Rectal smooth muscle tissue (tissue), 1 donor: Measurements from ENCODE around the gene MMRN2.
"Not testable (repeated sequence)": the region's sequence is repeated elsewhere in the genome, so short reads cannot be mapped to it uniquely, and the experiment has no call there.

Experiments used
- H3K27ac ChIP-seq: one replicate; pipeline ENCODE4 v1.7.0; 2013; ENCODE audit warnings: low read depth, low read length, inconsistent platforms
- H3K27me3 ChIP-seq: one replicate; pipeline ENCODE4 v1.7.0; 2013; ENCODE audit warnings: low read length; ENCODE audit not compliant: control insufficient read depth, insufficient read depth
- H3K36me3 ChIP-seq: one replicate; pipeline ENCODE4 v1.7.0; 2013; ENCODE audit warnings: low read length; ENCODE audit not compliant: control insufficient read depth, insufficient read depth
- H3K4me1 ChIP-seq: one replicate; pipeline ENCODE4 v1.7.0; 2013; ENCODE audit warnings: low read length; ENCODE audit not compliant: control insufficient read depth, insufficient read depth
- H3K4me3 ChIP-seq: one replicate; pipeline ENCODE4 v1.7.0; 2013; ENCODE audit warnings: low read length
- H3K9ac ChIP-seq: one replicate; pipeline ENCODE4 v1.7.0; 2013; ENCODE audit warnings: low read length

The MMRN2 gene

DNA sequence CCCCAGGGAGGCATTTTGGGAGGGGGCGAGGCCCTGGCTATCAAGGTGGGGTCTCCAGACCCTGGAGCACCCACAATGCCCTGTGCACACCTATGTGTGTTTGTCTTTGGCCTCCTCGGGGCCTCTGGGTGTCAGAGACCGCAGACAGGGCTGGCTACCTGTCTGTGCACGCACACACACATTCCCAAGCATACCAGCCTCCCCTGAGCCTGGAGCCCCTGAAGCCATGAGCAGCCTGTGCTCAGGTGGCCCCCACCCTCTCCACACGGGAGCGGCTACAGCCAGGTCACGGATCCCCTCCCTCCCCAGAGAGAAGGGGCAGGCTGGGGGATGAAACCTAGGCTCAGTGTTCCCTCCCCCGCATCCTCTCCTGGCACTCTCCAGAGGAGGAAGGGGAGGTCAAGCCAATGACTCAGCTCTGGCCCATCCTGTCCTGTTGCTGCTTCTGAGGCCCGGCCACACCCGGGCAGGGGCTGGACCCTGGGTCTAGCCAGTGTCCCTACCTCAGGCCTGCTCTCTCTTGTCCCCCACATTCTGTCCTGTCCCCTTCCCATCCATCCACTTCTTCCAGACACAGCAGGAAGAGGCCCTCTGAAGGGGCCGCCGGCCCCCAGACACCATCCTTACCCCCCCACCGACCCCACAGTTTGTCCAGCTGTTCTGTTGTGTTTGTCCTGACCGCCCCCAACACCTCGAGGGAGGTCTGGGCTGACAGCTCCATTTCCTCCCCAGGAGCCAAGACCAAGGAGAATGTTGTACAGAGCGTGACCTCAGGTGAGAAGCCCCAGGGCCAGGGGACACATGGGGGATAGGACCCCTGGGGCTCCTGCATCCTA lies 1.7 kb upstream of the MMRN2 start:
- Histone ChIP-seq H3K9ac (no peak overlapping the region), H3K4me1 (no peaks in the 10 kb centered on the region)

GRCh38 chr10:86958116-86958900 lies 893 bp upstream of the MMRN2 start, which contains the start of gene SNCG:
Gene SNCG (plus strand): TSS chr10:86958599. CDS start chr10:86958698, 99 bp downstream.
- Histone ChIP-seq H3K36me3 (no peaks in the 10 kb centered on the region), H3K9ac (no peak within 1 kb of the TSS), H3K27ac (peak within 1 kb of the TSS; percentile 11), H3K4me3 (no peak within 1 kb of the TSS), H3K27me3 (no peaks in the 10 kb centered on the region), H3K4me1 (no peaks in the 10 kb centered on the region)

More for the DNA sequence above, 1.7 kb upstream of the MMRN2 start:
- Histone ChIP-seq H3K36me3 (no peaks in the 10 kb centered on the region), H3K4me3 (no peak overlapping the region), H3K27ac (no peak overlapping the region), H3K27me3 (no peaks in the 10 kb centered on the region)

DNA sequence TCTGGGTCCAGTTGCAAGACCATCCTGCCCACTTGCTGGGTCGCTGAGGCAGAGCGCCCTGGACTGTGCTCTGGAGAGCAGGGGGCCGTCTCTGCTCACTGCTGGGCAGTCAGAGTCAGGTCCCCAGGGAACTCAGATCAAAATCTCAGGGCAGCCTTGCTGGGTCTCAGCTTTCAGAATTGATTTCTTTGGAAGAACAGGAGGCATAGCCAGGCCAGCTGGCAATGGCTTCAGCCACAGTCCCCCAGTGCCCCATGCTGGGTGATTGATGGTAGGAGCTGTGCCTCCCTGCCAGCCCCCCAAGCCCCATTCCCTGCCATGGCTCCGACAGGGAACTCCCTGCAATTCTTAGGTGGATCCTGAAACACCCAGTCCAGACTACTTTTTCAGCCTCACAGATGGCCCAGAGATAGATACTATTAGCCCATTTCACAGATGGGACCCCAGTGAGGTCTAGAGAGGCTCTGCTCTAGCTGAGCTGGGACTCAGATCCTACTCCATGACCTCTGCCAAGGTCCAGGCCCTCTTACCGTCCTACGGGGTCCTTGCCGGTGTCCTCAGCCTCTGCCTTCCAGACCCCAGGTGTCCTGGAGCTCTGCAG lies 467 bp downstream of the MMRN2 start:
- Histone ChIP-seq H3K27ac (no peak overlapping the region), H3K27me3 (no peaks in the 10 kb centered on the region), H3K4me1 (no peaks in the 10 kb centered on the region), H3K36me3 (no peaks in the 10 kb centered on the region), H3K4me3 (no peak overlapping the region), H3K9ac (no peak overlapping the region)

DNA sequence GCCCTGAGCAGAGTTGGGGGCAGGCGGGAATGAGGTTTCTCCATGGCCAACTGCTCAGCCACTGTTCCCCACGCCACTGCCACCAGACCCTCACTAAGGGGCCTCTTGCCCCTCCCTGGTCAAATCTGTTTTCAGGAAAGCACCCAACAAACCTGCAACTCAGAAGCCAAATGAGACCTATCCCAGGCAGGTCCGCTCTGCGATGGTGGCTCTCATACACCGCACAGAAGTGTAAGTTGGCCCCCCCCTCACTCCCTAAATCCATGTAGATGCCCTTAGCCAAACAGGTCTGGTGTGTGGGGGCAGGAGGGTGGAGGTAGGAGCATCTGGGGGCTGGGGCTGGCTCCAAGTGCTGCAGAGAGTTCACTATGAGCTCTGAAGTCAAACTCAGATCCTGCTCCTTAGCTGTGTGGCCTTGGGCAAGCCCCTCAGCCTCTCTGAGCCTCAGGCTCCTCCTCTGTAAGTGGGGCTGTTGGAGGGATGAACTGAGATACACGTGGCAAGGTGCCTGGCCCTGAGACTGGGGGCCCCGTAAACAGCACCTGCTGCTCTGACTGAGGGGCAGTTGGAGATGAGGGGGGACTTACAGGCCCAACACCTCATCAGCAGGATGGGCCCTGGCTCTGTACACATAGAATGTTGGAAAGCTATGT lies 1.1 kb downstream of the MMRN2 start:
- H3K4me1 ChIP-seq = no peaks in the 10 kb centered on the region
- H3K36me3 ChIP-seq = no peaks in the 10 kb centered on the region
- no peak overlapping the region for H3K9ac ChIP-seq
- no peak overlapping the region for H3K4me3 ChIP-seq
- H3K27me3 ChIP-seq = no peaks in the 10 kb centered on the region
- H3K27ac ChIP-seq = peak overlapping the region; percentile 21

DNA sequence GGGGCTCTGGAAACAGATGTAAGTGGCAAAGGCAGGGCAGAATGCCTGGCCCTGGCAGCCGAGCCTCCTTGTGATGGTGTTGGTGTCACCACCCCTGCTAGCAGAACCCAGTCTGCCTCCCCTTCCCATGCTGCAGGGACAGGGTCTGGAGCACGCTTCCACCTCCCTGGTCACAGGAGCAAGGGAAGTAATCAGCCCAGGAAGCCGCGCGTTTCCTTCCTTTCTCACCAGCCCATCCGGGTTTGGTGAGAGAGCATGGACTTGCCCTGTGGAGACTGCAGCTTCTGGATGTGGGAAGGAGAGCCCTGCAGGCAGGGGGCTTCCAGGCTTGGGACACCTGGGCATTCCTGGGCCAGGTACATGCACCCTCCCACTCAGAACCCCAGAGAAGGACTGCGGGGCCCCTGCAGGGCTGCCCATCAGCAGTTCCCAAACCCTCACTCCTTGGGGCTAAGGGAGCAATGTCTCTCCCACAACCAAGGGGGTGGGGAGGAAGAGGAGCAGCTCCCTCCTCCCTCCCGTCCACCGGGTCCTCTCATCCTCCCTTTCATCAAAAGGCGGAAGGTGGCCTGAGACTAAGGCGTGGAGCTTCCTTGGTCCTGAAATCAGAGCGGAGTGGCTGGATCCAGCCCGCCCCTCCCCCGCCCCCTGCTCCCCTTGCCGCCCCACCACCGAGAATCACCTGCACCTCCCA lies 1.8 kb downstream of the MMRN2 start:
- Histone ChIP-seq H3K4me1 (no peaks in the 10 kb centered on the region), H3K27me3 (no peaks in the 10 kb centered on the region), H3K36me3 (no peaks in the 10 kb centered on the region), H3K27ac (no peak overlapping the region), H3K9ac (no peak overlapping the region), H3K4me3 (no peak overlapping the region)

DNA sequence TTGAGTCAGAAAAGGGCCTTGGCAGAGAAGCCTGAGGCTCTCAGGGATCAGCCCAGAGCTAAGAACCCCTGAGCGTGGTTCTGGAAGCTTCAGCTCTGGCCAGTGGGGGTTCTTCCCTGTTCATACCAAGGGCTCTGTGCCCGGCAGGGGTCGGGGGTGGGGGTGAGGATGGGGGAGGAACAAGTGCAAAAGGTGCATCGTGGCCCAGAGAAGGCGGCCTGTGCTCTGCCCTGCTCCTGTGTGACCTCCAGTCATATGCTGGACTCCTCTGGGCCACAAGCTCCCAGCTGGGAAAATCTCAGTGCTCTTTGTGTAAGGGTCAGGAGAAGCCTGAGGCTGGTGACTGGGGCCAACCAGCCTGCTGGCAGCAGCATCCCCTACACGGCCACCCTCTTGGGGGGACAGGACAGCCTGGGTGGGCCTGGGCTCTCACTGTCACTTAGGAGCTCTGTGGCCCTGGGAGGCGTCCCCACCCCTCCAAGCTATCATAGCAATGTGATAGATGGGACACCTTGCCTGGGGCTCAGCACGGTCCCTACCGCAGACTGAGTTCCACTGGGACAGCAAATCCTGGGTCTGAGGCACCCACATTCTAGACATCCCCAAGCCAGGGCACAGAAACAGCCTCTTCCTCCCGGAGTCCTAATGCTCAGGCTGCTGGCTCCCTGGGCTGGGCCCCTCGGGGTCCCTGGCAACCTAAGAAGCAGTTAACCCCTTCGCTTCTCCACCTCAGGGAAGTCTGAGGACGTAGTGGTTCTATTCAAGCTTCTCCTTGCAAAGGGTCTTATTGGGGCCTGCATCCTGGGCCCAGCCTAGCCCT lies 2.5 kb downstream of the MMRN2 start:
- H3K4me1 ChIP-seq = no peaks in the 10 kb centered on the region
- no peaks in the 10 kb centered on the region for H3K27me3 ChIP-seq
- H3K4me3 ChIP-seq = peak overlapping the region; percentile 8
- H3K9ac ChIP-seq = no peak overlapping the region
- H3K27ac ChIP-seq = no peak overlapping the region
- H3K36me3 ChIP-seq = no peaks in the 10 kb centered on the region

DNA sequence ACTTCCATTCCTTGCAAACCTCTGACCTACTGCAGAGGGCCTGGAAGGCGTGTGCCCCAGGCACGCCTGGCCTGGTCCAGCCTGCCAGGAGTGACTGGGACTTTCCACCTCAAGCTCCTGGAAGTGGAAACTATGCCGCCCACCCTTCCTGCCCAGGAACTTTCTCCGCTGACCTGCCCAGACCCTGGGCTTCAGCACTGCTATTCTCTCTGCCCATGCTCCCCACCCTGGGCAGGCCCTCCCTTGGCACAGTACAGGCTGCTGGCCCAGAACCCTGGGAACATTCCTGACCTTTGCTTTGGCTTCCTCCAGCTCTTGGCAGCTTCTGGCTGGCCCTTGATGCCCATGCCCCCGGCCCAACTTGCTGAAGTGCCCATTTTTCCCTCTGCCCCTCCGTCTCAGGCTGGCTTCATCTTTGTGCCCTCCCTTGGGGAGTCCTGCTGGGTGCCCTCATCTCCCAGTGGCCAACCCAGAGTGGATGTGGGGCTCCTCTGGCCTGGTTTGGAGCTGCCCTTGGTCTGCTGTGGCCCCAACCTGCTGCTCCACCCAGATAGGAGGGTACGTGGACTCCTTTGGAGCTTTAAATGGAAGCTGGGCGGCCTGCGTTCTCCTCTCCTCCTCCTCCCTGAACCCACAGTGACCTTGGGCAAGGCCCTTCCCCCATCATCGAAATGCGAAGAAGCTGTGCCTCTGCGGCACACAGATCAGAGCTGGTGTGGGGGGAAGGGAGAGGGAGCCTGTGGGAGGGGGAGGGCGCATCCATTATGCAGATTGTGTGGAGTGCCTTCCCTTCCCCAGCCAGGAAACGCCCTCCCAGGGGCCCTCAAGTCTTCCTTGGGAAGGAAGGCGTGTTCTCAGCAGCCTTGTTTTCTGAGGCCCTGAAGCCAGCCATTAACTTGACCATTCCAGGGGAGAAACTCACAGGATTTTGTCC lies 3.4 kb downstream of the MMRN2 start:
- peak overlapping the region; percentile 18 for H3K27ac ChIP-seq
- no peaks in the 10 kb centered on the region for H3K36me3 ChIP-seq
- no peaks in the 10 kb centered on the region for H3K4me1 ChIP-seq
- H3K27me3 ChIP-seq = no peaks in the 10 kb centered on the region
- H3K4me3 ChIP-seq = no peak overlapping the region
- no peak overlapping the region for H3K9ac ChIP-seq

DNA sequence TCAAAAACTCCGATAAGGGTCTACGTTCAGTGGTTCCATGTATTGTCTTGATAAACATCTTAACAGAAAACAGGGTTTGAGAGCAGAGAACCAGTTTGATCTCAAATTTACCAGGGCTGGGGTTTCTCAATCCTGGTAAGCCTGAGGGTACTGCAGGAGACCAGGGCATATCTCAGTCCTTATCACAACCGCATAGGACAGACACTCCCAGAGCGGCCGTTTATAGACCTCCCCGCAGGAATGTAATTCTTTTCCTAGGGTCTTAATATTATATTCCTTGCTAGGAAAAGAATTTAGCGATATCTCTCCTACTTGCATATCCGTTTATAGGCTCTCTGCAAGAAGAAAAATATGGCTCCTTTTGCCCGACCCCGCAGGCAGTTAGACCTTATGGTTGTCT lies 4.7 kb downstream of the MMRN2 start:
- not testable (repeated sequence) for H3K9ac ChIP-seq, H3K4me3 ChIP-seq, H3K4me1 ChIP-seq, H3K27me3 ChIP-seq, H3K36me3 ChIP-seq, H3K27ac ChIP-seq

DNA sequence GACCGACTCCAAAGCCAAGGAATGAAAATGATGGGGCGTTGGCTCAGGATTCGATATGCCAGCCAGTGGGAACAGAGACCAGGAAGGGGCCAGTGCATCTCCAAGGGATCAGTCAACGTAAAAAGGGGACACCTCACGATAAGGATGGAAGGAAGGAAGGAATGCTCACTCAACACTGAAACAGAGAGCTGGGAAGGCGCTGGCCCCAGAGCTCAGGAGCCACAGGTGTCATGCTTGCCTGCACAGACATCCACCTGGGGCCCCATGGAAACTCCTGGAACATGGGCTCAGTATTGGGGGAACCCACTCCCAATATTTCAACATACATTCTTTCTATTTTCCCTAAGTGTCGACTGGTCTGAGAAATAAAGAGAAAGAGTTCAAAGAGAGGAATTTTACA lies 5.3 kb downstream of the MMRN2 start:
- Histone ChIP-seq H3K27me3 (no peaks in the 10 kb centered on the region), H3K4me1 (no peaks in the 10 kb centered on the region), H3K4me3 (no peak overlapping the region), H3K27ac (no peak overlapping the region), H3K9ac (no peak overlapping the region), H3K36me3 (no peaks in the 10 kb centered on the region)

DNA sequence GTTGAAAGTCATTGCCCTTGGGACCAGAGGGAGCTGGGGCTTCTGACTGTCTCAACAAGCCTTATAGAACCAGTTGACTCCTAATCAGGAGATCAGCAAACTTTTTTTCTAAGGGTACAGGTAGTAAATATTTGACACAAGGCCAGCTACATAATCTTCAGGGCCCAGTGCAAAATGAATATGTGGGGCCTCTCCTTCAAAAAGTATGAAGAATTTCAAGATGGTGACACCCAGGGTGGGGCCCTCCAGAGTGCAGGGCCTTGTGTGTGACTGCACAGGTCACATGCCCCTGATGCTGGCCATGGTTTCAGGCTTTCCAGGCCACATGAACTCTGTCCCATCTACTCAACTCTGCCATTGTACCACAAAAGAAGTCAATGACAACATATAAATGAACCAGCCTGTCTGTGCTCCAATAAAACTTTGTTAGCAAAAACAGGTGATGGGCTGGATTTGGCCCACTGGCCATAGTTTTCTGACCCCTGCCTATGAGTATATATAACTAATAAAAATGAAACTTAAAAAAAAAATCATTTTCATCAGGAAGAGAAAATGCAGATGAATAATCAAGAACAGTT lies 6.1 kb downstream of the MMRN2 start:
- Histone ChIP-seq H3K27me3 (peaks cover 3% of the 10 kb centered on the region), H3K27ac (no peak overlapping the region), H3K4me3 (no peak overlapping the region), H3K4me1 (peaks cover under 1% of the 10 kb centered on the region), H3K9ac (no peak overlapping the region), H3K36me3 (no peaks in the 10 kb centered on the region)
